Osteocyte (in vitro differentiated cells): ENCODE measurements around the gene C20orf141. TPM values are rescaled to one million over a fixed set of nuclear protein-coding genes. Genes with fewer than 3 reads are reported as not detected.
"Not testable (repeated sequence)": the region's sequence is repeated elsewhere in the genome, so short reads cannot be mapped to it uniquely, and the experiment has no call there.

ENCODE experiments used
- DNase-seq: peaks from one replicate; pipeline ENCODE4 v3.0.0; 2021; ENCODE audit warnings: mixed read lengths; ENCODE audit not compliant: unreplicated experiment; ENCODE audit errors: extremely low spot score
- H3K27ac Mint-ChIP-seq: one replicate; pipeline ENCODE4 v1.8.0; 2021; ENCODE audit warnings: mild to moderate bottlenecking, mixed read lengths; ENCODE audit not compliant: unreplicated experiment
- H3K27me3 Mint-ChIP-seq: one replicate; pipeline ENCODE4 v1.8.0; 2021; ENCODE audit warnings: mixed read lengths; ENCODE audit not compliant: unreplicated experiment
- H3K36me3 Mint-ChIP-seq: one replicate; pipeline ENCODE4 v1.8.0; 2021; ENCODE audit warnings: mixed read lengths; ENCODE audit not compliant: unreplicated experiment
- H3K4me1 Mint-ChIP-seq: one replicate; pipeline ENCODE4 v1.8.0; 2021; ENCODE audit warnings: mixed read lengths; ENCODE audit not compliant: unreplicated experiment
- H3K4me3 Mint-ChIP-seq: one replicate; pipeline ENCODE4 v1.8.0; 2021; ENCODE audit warnings: mild to moderate bottlenecking, moderate library complexity, mixed read lengths; ENCODE audit not compliant: unreplicated experiment
- H3K9me3 Mint-ChIP-seq: one replicate; pipeline ENCODE4 v1.8.0; 2021; ENCODE audit warnings: mixed read lengths; ENCODE audit not compliant: unreplicated experiment
- CTCF ChIP-seq: fragments of 200-600 bp; sonication (generic); IDR thresholded peaks from 2 replicates; pipeline ENCODE4 v1.5.0; 2021; ENCODE audit warnings: antibody characterized with exemption, mild to moderate bottlenecking, moderate library complexity
- total RNA-seq: library from RNA; stranded (reverse); gene quantifications from 2 replicates; pipeline ENCODE4 v1.2.1, GENCODE V29; 2021

C20orf141 gene
- total RNA-seq, 1 donor from 2014 or later, result not detected

GRCh38 chr20:2820896-2821869, 6.4 kb downstream of the C20orf141 start:
- peak; percentile 81 for DNase-seq
- Mint-ChIP-seq H3K4me1 (peaks cover 47% of the 10 kb centered on the region), H3K27ac (no peak overlapping the region), H3K4me3 (no peak overlapping the region), H3K27me3 (no peaks in the 10 kb centered on the region), H3K9me3 (no peaks in the 10 kb centered on the region), H3K36me3 (no peaks in the 10 kb centered on the region)
- TF ChIP-seq CTCF, result no peak

- TF ChIP-seq CTCF, result no peak
- peak; percentile 73 for DNase-seq
- no peak overlapping the region for H3K4me3 Mint-ChIP-seq
- H3K27ac Mint-ChIP-seq, result no peak overlapping the region
- no peaks in the 10 kb centered on the region for H3K9me3 Mint-ChIP-seq
- no peaks in the 10 kb centered on the region for H3K36me3 Mint-ChIP-seq
- H3K4me1 Mint-ChIP-seq, result peaks cover 43% of the 10 kb centered on the region
- no peaks in the 10 kb centered on the region for H3K27me3 Mint-ChIP-seq
Measured at GRCh38 chr20:2822073-2822472, 7.3 kb downstream of the C20orf141 start.

DNA sequence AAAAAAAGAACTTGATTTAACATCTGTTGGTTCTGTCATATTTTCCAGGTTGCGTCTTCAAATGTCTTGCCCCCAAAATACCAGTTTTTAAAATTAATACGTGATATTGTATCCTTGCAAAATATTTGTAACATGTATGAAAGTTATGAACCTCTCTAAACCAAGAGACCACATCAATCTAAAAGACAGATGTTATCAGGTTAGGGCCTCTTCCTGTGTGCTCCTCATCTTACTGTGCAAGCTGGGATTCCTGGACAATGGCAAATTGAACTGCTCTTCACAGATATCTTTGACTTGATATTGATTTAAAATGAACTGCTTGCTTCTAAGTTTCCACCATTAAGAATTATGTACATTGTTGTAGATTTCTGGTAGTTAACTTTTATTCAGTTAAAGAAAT, 11.0 kb downstream of the C20orf141 start:
- H3K4me3 Mint-ChIP-seq, result no peak overlapping the region
- H3K9me3 Mint-ChIP-seq, result no peaks in the 10 kb centered on the region
- peaks cover 14% of the 10 kb centered on the region for H3K27me3 Mint-ChIP-seq
- no peaks in the 10 kb centered on the region for H3K36me3 Mint-ChIP-seq
- no peak for TF ChIP-seq CTCF
- H3K27ac Mint-ChIP-seq, result no peak overlapping the region
- peaks cover 12% of the 10 kb centered on the region for H3K4me1 Mint-ChIP-seq
- DNase-seq, result no peak

GRCh38 chr20:2826655-2827054, 11.9 kb downstream of the C20orf141 start:
- Mint-ChIP-seq H3K27ac (no peak overlapping the region), H3K27me3 (peaks cover 14% of the 10 kb centered on the region), H3K36me3 (no peaks in the 10 kb centered on the region), H3K4me3 (no peak overlapping the region), H3K9me3 (no peaks in the 10 kb centered on the region), H3K4me1 (peaks cover 12% of the 10 kb centered on the region)
- no peak for TF ChIP-seq CTCF
- no peak for DNase-seq

DNA sequence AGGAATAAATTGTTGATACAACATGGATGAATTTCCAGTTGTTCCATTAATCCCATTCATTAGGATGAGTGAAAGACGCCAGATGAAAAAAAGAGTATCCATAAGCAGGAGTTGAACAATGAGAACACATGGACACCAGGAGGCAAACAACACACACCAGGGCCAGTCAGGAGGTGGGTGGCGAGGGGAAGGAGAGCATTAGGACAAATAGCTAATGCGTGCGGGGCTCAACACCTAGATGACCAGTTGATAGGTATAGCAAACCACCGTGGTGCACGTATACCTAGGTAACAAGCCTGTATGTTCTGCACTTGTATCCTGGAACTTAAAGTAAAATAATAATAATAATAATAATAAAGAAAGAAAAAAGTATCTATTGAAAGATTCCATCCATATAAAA, 14.6 kb downstream of the C20orf141 start:
- no peaks in the 10 kb centered on the region for H3K9me3 Mint-ChIP-seq
- H3K36me3 Mint-ChIP-seq, result no peaks in the 10 kb centered on the region
- peaks cover 15% of the 10 kb centered on the region for H3K4me1 Mint-ChIP-seq
- DNase-seq, result no peak
- peaks cover 14% of the 10 kb centered on the region for H3K27me3 Mint-ChIP-seq
- H3K4me3 Mint-ChIP-seq, result no peak overlapping the region
- H3K27ac Mint-ChIP-seq, result no peak overlapping the region
- no peak for TF ChIP-seq CTCF

GRCh38 chr20:2831206-2831605, 16.4 kb downstream of the C20orf141 start:
- not testable (repeated sequence) for H3K4me3 Mint-ChIP-seq, DNase-seq, H3K36me3 Mint-ChIP-seq, H3K9me3 Mint-ChIP-seq
- peaks cover 10% of the 10 kb centered on the region for H3K4me1 Mint-ChIP-seq
- peak overlapping the region; percentile 87 for H3K27ac Mint-ChIP-seq
- peaks cover 14% of the 10 kb centered on the region for H3K27me3 Mint-ChIP-seq
